Mucosa of rectum (tissue), 2 donors: Measurements from ENCODE around the gene HMCN1.

Experiments
- H3K27ac ChIP-seq, 2 donors: one replicate each; pipeline ENCODE4 v1.7.0; 2013; ENCODE audit warnings: inconsistent platforms in 2 of 2, low read depth in 2 of 2, low read length in 2 of 2
- H3K27me3 ChIP-seq, 2 donors: one replicate each; pipeline ENCODE4 v1.7.0; 2013; ENCODE audit warnings: low read length in 2 of 2; ENCODE audit not compliant: control insufficient read depth in 2 of 2, insufficient read depth in 2 of 2
- H3K36me3 ChIP-seq, 2 donors: one replicate each; pipeline ENCODE4 v1.7.0; 2013; ENCODE audit warnings: low read length in 2 of 2; ENCODE audit not compliant: control insufficient read depth in 2 of 2, insufficient read depth in 2 of 2
- H3K4me1 ChIP-seq, 2 donors: one replicate each; pipeline ENCODE4 v1.7.0; 2013; ENCODE audit warnings: low read length in 2 of 2, mild to moderate bottlenecking in 1 of 2; ENCODE audit not compliant: control insufficient read depth in 2 of 2, insufficient read depth in 2 of 2
- H3K4me3 ChIP-seq, 2 donors: one replicate each; pipeline ENCODE4 v1.7.0; 2013; ENCODE audit warnings: low read length in 2 of 2
- H3K9ac ChIP-seq, 2 donors: one replicate each; pipeline ENCODE4 v1.7.0; 2013; ENCODE audit warnings: low read length in 2 of 2, low read depth in 1 of 2, mild to moderate bottlenecking in 1 of 2
- H3K9me3 ChIP-seq, 2 donors: one replicate each; pipeline ENCODE4 v1.7.0; 2013; ENCODE audit warnings: low read length in 2 of 2; ENCODE audit not compliant: control insufficient read depth in 2 of 2
- donor health status: healthy.
- donor health status: Normal muscosa, but diverticular disease.

The HMCN1 gene

GRCh38 chr1:186188736-186189135 lies 454.5 kb downstream of the HMCN1 start:
- Histone ChIP-seq H3K27me3 (no peaks in the 10 kb centered on the region), H3K9me3 (no peaks in the 10 kb centered on the region), H3K4me3 (no peak overlapping the region), H3K27ac (no peak overlapping the region), H3K36me3 (no peaks in the 10 kb centered on the region), H3K4me1 (no peaks in the 10 kb centered on the region), H3K9ac (no peak overlapping the region)

- no peaks in the 10 kb centered on the region for H3K9me3 ChIP-seq
- H3K9ac ChIP-seq = no peak overlapping the region
- no peaks in the 10 kb centered on the region for H3K4me1 ChIP-seq
- H3K4me3 ChIP-seq = no peak overlapping the region
- no peak overlapping the region for H3K27ac ChIP-seq
- H3K36me3 ChIP-seq = no peaks in the 10 kb centered on the region
- no peaks in the 10 kb centered on the region for H3K27me3 ChIP-seq
These were observed 455.0 kb downstream of the HMCN1 start for GRCh38 chr1:186189156-186189555.

GRCh38 chr1:186191511-186191910 lies 457.3 kb downstream of the HMCN1 start:
- Histone ChIP-seq H3K27me3 (no peaks in the 10 kb centered on the region), H3K4me1 (no peaks in the 10 kb centered on the region), H3K4me3 (no peak overlapping the region), H3K9ac (no peak overlapping the region), H3K9me3 (no peaks in the 10 kb centered on the region), H3K27ac (no peak overlapping the region), H3K36me3 (no peaks in the 10 kb centered on the region)

GRCh38 chr1:186193224-186193623 lies 459.0 kb downstream of the HMCN1 start:
- H3K27ac ChIP-seq = no peak overlapping the region
- no peaks in the 10 kb centered on the region for H3K4me1 ChIP-seq
- H3K4me3 ChIP-seq = no peak overlapping the region
- H3K9me3 ChIP-seq = no peaks in the 10 kb centered on the region
- no peak overlapping the region for H3K9ac ChIP-seq
- H3K36me3 ChIP-seq = no peaks in the 10 kb centered on the region
- no peaks in the 10 kb centered on the region for H3K27me3 ChIP-seq

DNA sequence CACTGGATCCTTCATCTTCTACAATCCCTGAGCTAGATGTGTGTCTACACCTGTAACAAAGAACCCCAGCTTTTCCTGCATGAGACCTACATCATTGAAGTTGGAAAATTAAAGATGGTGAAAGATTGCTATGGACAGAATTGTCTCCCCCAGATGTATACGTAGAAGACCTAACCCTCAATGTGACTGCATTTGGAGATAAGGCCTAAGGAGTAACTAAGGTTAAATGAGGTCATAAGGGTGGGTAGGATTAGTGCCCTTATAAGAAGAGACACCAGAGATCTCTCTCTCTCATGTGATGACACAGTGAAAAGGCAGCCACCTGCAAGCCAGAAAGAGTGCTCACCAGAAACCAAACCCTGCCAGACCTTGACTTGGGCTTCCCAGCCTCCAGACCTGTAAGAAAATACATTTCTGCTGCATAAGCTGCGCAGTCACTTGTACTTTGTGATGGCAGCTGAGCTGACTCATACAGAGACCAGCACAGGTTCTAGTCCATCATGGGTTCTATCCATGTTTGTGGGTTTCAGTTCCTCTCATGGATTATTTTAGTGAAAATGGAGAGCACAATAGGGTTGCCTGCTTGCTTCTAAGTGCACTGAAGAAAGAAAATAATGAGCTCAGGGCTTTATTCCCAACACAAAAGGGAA lies 460.0 kb downstream of the HMCN1 start:
- no peaks in the 10 kb centered on the region for H3K36me3 ChIP-seq
- H3K9me3 ChIP-seq = no peaks in the 10 kb centered on the region
- H3K27ac ChIP-seq = no peak overlapping the region
- H3K4me1 ChIP-seq = no peaks in the 10 kb centered on the region
- H3K4me3 ChIP-seq = no peak overlapping the region
- H3K9ac ChIP-seq = no peak overlapping the region
- no peaks in the 10 kb centered on the region for H3K27me3 ChIP-seq

- H3K27me3 ChIP-seq = no peaks in the 10 kb centered on the region
- H3K36me3 ChIP-seq = no peaks in the 10 kb centered on the region
- no peak overlapping the region for H3K27ac ChIP-seq
- no peak overlapping the region for H3K9ac ChIP-seq
- H3K4me3 ChIP-seq = no peak overlapping the region
- no peaks in the 10 kb centered on the region for H3K9me3 ChIP-seq
- no peaks in the 10 kb centered on the region for H3K4me1 ChIP-seq
These were observed 461.3 kb downstream of the HMCN1 start for GRCh38 chr1:186195377-186195931.

DNA sequence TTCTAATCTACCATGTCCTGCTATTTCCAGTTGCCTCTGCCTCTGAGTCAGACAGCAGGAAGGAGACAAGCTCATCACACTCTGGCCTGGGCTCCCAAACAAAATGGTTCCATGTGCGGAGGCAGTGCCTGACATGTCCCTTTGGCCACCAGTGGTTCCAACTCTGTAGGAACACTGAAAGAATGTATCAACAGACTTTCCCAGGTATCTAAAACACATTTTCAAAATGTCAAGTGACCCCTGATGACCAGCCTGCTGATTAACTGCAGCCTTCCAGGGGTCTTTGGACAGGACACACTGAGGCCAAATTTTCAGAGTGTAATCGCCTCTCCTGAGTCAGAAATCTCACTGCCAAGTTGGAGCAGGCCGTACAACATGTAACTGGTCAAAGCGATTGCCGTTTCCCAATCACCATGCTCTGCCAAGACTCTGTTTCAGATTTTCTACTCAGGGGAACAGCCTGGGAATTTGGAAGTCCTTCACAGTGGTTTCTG lies 468.1 kb downstream of the HMCN1 start:
- Histone ChIP-seq H3K27ac (no peak overlapping the region), H3K4me1 (no peaks in the 10 kb centered on the region), H3K36me3 (no peaks in the 10 kb centered on the region), H3K9ac (no peak overlapping the region), H3K9me3 (no peaks in the 10 kb centered on the region), H3K4me3 (no peak overlapping the region), H3K27me3 (no peaks in the 10 kb centered on the region)

DNA sequence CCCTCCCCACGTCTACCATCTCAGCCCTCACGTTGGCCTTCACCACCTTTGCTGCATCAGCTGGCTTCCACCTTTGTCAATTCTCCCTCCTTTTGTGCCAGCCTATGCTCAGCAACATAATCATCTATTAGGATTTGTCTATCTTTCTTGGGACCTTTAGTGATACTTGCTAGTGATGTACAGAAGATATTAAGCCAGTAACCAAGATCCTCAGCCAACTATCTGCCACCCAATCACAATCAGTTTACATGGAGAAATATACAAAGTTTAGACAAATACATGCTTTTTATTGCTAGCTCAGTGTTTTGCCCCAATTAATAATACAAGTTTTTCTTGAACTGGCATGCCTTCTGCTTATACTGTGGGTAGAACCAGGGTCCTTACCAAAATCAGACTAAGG lies 468.6 kb downstream of the HMCN1 start:
- H3K9me3 ChIP-seq = no peaks in the 10 kb centered on the region
- no peak overlapping the region for H3K27ac ChIP-seq
- H3K27me3 ChIP-seq = no peaks in the 10 kb centered on the region
- no peaks in the 10 kb centered on the region for H3K4me1 ChIP-seq
- no peak overlapping the region for H3K4me3 ChIP-seq
- no peak overlapping the region for H3K9ac ChIP-seq
- no peaks in the 10 kb centered on the region for H3K36me3 ChIP-seq

GRCh38 chr1:186206048-186206570 lies 471.9 kb downstream of the HMCN1 start:
- H3K4me1 ChIP-seq = no peaks in the 10 kb centered on the region
- no peaks in the 10 kb centered on the region for H3K9me3 ChIP-seq
- no peaks in the 10 kb centered on the region for H3K36me3 ChIP-seq
- H3K4me3 ChIP-seq = no peak overlapping the region
- no peak overlapping the region for H3K27ac ChIP-seq
- H3K27me3 ChIP-seq = no peaks in the 10 kb centered on the region
- no peak overlapping the region for H3K9ac ChIP-seq

DNA sequence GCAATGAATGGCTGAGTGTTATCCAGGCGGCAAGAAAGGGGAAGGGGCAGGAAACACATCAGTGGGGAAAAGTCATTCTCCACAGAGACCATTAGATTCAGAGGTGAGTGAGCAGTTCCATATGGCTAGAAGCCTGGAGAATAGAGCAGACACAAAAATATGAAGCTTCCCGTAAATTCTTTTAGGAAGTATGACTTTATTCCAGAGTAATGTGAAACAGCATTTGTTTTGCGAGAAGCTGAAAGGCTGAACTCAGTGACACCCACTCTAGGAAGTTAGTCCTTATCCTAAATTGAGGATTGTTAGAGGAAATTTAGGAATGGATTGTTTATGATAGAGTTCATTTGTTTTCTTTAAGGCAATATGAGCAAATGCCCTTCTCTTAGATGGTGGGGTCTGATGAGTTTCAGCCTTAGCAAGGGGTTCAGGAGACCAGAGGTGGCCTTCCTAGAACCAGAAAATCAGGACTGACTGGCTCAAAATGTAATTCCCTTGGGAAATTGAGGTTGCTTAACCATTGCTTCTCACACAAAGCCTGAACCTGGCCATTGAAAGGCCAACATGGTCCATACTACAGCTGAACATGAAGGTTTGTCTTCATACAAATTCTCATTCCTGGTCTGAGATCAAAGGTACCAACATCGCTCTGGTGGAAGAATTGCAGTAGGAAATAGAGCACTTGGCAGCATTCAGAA lies 473.3 kb downstream of the HMCN1 start:
- no peak overlapping the region for H3K9ac ChIP-seq
- H3K4me1 ChIP-seq = no peaks in the 10 kb centered on the region
- H3K9me3 ChIP-seq = no peaks in the 10 kb centered on the region
- H3K4me3 ChIP-seq = no peak overlapping the region
- H3K27ac ChIP-seq = no peak overlapping the region
- H3K27me3 ChIP-seq = no peaks in the 10 kb centered on the region
- H3K36me3 ChIP-seq = no peaks in the 10 kb centered on the region
